SK-N-SH (cell line): ENCODE data around the gene OS9.

ENCODE experiments used
- EP300 ChIP-seq, 2 experiments: IDR thresholded peaks; 2 replicates each; pipeline versions ENCODE4 v1.4.0 to v1.6.1; 2012; ENCODE audit warnings: borderline replicate concordance in 1 of 2, low read depth in 1 of 2, low read length in 1 of 2
- FOXJ3 ChIP-seq: sonication (generic); formaldehyde crosslinking; IDR thresholded peaks from 2 replicates; pipeline ENCODE4 v1.5.1; 2020; ENCODE audit warnings: mild to moderate bottlenecking, missing genetic modification reagents
- GABPA ChIP-seq: IDR thresholded peaks from 2 replicates; pipeline ENCODE4 v1.4.0; 2012; ENCODE audit warnings: low read depth, mild to moderate bottlenecking
- NFIC ChIP-seq: IDR thresholded peaks from 2 replicates; pipeline ENCODE4 v1.4.0; 2012; ENCODE audit warnings: borderline replicate concordance
- PBX3 ChIP-seq: IDR thresholded peaks from 2 replicates; pipeline ENCODE4; 2012
- POLR2AphosphoS5 ChIP-seq: IDR thresholded peaks from 2 replicates; pipeline ENCODE4 v1.6.1; 2012; ENCODE audit warnings: low read depth, low read length
- RAD21 ChIP-seq: IDR thresholded peaks from 2 replicates; pipeline ENCODE4 v1.6.1; 2012; ENCODE audit warnings: mild to moderate bottlenecking, low read length
- RFX5 ChIP-seq: IDR thresholded peaks from 2 replicates; pipeline ENCODE4 v1.6.1; 2012; ENCODE audit warnings: mild to moderate bottlenecking, improper control_type of control experiment, low read length
- SMC3 ChIP-seq: IDR thresholded peaks from 2 replicates; pipeline ENCODE4 v1.6.1; 2012; ENCODE audit warnings: low read depth, low read length, improper control_type of control experiment
- TAF1 ChIP-seq: IDR thresholded peaks from 2 replicates; pipeline ENCODE4 v1.6.1; 2012; ENCODE audit warnings: low read depth, mild to moderate bottlenecking, low read length, moderate library complexity, borderline replicate concordance
- TCF12 ChIP-seq: IDR thresholded peaks from 2 replicates; pipeline ENCODE4 v1.4.0; 2012
- USF2 ChIP-seq: fragments of 150-350 bp; IDR thresholded peaks from 2 replicates; pipeline ENCODE4 v1.6.1; 2017; ENCODE audit warnings: antibody characterized with exemption, low read length, low read depth, borderline replicate concordance
- YY1 ChIP-seq: IDR thresholded peaks from 2 replicates; pipeline ENCODE4 v1.4.0; 2012; ENCODE audit warnings: low read depth, mild to moderate bottlenecking
- TF ChIP-seq, protein P1 (sequence below): fragments of 200-600 bp; sonication (generic); IDR thresholded peaks from 2 replicates; pipeline ENCODE4 v1.6.1; 2017; ENCODE audit warnings: antibody characterized with exemption, mild to moderate bottlenecking, moderate library complexity

DNA sequence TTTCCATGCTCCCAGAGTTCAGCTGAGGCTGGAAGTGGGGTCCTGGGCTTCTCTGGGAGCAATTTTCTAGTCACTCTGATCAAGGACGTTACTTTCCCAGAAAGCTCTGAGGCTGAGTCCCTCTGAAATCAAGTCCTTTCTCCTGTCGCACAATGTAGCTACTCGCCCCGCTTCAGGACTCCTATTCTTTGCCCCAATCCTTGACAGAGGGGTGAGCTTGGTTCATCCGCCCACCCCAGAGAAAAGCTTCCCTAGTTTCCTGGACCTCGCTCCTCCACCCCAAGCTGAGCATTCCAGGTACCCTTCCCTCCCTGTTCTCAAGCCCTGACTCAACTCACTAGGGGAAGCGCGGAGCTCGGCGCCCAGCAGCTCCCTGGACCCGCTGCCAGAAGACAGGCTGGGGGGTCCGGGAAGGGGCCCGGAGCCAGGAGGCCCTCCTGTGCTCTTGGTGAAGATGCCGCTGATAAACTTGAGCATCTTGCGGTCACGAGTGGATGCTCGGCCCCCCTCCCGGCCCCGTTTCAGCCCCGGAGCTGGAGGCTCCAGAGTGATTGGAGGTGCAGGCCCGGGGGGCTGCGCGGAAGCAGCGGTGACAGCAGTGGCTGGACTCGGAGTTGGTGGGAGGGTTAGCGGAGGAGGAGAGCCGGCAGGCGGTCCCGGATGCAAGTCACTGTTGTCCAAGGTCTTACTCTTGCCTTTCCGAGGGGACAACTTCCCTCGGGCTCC is 43.0 kb downstream of the OS9 start:
- TF ChIP-seq, protein P1, sequence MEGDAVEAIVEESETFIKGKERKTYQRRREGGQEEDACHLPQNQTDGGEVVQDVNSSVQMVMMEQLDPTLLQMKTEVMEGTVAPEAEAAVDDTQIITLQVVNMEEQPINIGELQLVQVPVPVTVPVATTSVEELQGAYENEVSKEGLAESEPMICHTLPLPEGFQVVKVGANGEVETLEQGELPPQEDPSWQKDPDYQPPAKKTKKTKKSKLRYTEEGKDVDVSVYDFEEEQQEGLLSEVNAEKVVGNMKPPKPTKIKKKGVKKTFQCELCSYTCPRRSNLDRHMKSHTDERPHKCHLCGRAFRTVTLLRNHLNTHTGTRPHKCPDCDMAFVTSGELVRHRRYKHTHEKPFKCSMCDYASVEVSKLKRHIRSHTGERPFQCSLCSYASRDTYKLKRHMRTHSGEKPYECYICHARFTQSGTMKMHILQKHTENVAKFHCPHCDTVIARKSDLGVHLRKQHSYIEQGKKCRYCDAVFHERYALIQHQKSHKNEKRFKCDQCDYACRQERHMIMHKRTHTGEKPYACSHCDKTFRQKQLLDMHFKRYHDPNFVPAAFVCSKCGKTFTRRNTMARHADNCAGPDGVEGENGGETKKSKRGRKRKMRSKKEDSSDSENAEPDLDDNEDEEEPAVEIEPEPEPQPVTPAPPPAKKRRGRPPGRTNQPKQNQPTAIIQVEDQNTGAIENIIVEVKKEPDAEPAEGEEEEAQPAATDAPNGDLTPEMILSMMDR, result no peak
- TF ChIP-seq RAD21 (no peak), PBX3 (no peak), TAF1 (no peak), USF2 (no peak), GABPA (no peak), NFIC (no peak), YY1 (no peak), EP300 (IDR thresholded peaks at IDR 0.05; ENCODE audit: borderline replicate concordance in 1 of 2, low read depth in 1 of 2, low read length in 1 of 2) (no peak), RFX5 (no peak), POLR2AphosphoS5 (no peak), TCF12 (no peak), FOXJ3 (CRISPR knock-in tag) (no peak), SMC3 (no peak)
